Retinal pigment epithelial cell (primary cell): ENCODE data around the gene ST3GAL4.

Experiments
- DNase-seq: peaks from one replicate; pipeline ENCODE4 v3.0.0-alpha.2; 2010; ENCODE audit warnings: low read depth
- H3K4me3 ChIP-seq: 2 replicates; pipeline ENCODE4 v1.5.1; 2011; ENCODE audit warnings: mild to moderate bottlenecking, low read length, control low read depth, moderate library complexity
- TF ChIP-seq, protein P1 (sequence below): conservative IDR thresholded peaks from 2 replicates; pipeline ENCODE4 v1.5.1; 2011; ENCODE audit warnings: low read depth, low read length, control low read depth, inconsistent platforms

The ST3GAL4 gene

DNA sequence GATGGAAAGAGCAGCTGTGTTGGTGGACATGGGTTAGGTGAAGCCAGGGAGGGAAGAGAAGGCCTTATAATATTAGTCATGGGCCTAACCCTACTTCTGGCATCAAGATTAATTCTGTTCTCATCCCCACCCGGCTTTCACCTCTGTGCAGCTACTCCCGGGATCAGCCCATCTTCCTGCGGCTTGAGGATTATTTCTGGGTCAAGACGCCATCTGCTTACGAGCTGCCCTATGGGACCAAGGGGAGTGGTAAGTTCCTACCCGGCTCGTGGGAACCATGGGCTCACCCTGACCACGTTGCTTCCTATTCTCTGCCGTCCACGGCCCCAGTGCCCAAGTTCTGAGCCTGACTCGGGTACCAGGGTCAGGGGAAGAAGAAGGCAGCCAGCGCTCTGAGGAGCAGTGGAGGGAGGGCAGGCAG, 51.6 kb downstream of the ST3GAL4 start:
- no peak for DNase-seq
- TF ChIP-seq, protein P1, sequence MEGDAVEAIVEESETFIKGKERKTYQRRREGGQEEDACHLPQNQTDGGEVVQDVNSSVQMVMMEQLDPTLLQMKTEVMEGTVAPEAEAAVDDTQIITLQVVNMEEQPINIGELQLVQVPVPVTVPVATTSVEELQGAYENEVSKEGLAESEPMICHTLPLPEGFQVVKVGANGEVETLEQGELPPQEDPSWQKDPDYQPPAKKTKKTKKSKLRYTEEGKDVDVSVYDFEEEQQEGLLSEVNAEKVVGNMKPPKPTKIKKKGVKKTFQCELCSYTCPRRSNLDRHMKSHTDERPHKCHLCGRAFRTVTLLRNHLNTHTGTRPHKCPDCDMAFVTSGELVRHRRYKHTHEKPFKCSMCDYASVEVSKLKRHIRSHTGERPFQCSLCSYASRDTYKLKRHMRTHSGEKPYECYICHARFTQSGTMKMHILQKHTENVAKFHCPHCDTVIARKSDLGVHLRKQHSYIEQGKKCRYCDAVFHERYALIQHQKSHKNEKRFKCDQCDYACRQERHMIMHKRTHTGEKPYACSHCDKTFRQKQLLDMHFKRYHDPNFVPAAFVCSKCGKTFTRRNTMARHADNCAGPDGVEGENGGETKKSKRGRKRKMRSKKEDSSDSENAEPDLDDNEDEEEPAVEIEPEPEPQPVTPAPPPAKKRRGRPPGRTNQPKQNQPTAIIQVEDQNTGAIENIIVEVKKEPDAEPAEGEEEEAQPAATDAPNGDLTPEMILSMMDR = no peak

DNA sequence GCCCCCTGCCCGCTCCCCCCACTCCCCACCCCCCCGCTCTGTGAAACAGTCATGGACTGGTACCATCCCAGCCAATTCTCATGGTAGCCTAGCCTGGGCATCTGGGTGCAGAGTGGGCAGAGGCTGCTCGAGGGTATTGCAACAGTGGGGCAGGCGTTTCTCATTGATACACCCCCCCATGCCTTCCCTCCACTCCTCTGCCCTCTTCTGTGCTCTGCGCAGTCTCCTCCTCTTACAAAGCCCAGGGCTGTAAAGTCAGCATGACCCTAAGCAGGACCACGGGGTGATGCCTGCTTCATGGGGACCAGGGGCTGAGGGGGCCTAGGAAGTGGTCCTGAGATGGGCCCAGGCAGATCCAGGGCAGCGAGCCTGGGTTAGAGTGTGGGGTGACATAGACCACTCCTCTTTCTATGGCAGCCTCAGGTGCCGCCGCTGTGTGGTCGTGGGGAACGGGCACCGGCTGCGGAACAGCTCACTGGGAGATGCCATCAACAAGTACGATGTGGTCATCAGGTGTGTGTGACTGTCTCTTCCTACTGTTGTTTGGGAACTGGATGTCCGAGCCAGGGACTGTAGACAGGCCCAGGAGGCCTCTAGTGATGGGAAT, 52.3 kb downstream of the ST3GAL4 start:
- no peak overlapping the region for H3K4me3 ChIP-seq
- no peak for DNase-seq
- TF ChIP-seq, protein P1 = no peak

More for the DNA sequence above, 51.6 kb downstream of the ST3GAL4 start:
- H3K4me3 ChIP-seq = no peak overlapping the region

DNA sequence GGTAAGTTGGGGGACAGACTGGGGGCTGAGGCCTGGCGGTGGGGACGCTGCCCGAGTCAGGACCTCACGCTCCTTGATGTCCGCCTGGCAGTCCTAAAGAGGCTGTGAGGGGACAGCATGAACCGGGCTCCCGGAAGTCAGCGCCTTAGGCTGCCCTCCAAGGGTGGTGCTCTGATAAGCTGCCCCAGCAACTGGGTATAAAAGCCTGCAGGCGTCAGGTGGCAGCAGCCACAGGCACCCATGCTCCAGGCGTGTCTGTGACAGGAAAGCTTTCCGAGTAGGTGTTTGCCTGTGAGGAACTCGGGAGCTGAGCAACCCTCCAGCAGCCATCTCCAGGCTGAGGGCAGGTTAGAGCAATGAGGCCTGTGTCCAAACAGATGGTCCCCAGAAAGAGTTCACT, 53.0 kb downstream of the ST3GAL4 start:
- DNase-seq = no peak
- TF ChIP-seq, protein P1 = no peak
- no peak overlapping the region for H3K4me3 ChIP-seq

GRCh38 chr11:126408901-126409619, 53.6 kb downstream of the ST3GAL4 start:
- DNase-seq = no peak
- no peak overlapping the region for H3K4me3 ChIP-seq
- TF ChIP-seq, protein P1 = no peak

DNA sequence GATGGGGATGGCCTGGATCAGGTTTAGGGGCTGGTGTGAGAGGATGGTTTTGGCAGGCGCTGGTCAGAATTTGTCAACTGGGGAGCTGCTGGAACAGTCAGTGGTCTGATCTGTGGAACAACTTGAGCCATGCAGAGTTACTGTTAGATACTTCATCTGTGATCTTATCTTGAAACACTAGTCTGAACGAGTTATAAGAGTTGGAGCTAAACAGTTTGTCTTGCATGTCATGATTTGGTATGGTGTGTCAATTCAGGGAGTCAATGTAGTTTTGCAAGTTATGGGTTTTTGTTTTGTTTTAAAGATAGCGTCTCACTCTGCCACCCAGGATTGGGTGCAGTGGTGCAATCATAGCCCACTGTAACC, 54.1 kb downstream of the ST3GAL4 start:
- no peak for DNase-seq
- TF ChIP-seq, protein P1 = no peak
- no peak overlapping the region for H3K4me3 ChIP-seq

DNA sequence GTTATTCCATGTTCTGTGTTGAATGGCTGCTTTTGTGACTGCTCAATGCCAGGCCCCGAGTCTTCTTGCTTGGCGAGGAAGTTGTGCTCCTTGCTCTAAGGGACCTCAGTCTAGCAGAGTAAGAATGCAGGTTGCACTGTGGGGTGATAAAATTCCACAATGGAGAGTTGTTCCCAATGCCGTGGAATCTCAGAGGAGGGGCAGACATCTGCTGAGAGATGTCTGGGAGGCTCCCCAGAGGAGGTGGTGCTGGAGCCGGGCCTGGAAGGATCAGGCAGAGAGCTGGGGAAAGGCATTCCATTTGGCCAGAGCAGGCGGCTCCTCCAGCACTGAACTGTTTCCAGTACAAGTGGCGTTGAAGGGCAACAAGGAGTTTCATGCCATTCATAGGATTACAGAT, 55.2 kb downstream of the ST3GAL4 start:
- no peak overlapping the region for H3K4me3 ChIP-seq
- TF ChIP-seq, protein P1 = no peak
- no peak for DNase-seq

- TF ChIP-seq, protein P1 = peak; percentile 37
- H3K4me3 ChIP-seq = no peak overlapping the region
- no peak for DNase-seq
Observed at GRCh38 chr11:126411971-126412381, 56.5 kb downstream of the ST3GAL4 start.
